Keratinocyte (primary cell): ENCODE measurements around the gene LRRC7. TPM values are rescaled to one million over a fixed set of nuclear protein-coding genes. Genes with fewer than 3 reads are reported as not detected.
A peak's percentile ranks its signal among the peaks of the same experiment; 100 is the strongest.
"Not testable (repeated sequence)": the region's sequence is repeated elsewhere in the genome, so short reads cannot be mapped to it uniquely, and the experiment has no call there.

Experiments
- DNase-seq: peaks from one replicate; pipeline ENCODE4 v3.0.0-alpha.2; 2011; ENCODE audit warnings: low read depth, missing footprints, low spot score
- FAIRE-seq: peaks from 2 replicates; lab custom pipeline; 2011; peaks lifted over from hg19 to GRCh38; lab: Jason Lieb, UNC
- H2AFZ ChIP-seq: 2 replicates; pipeline ENCODE4 v1.6.0; 2012; ENCODE audit warnings: low read length, control low read depth, inconsistent platforms; ENCODE audit not compliant: control insufficient read depth
- H3K27ac ChIP-seq: 2 replicates; pipeline ENCODE4 v1.5.1; 2011; ENCODE audit warnings: low read length; ENCODE audit not compliant: control insufficient read depth, insufficient read depth
- H3K27me3 ChIP-seq: 3 replicates; pipeline ENCODE4 v1.6.0; 2011; ENCODE audit warnings: low read length; ENCODE audit not compliant: control insufficient read depth, insufficient read depth; ENCODE audit errors: extremely low read depth
- H3K36me3 ChIP-seq, 2 experiments: 2 replicates in 1 of 2; 3 replicates in 1 of 2; pipeline ENCODE4 v1.5.1; 2011; ENCODE audit warnings: low read length in 2 of 2, mild to moderate bottlenecking in 1 of 2; ENCODE audit not compliant: control insufficient read depth in 2 of 2, insufficient read depth in 2 of 2; ENCODE audit errors: extremely low read depth in 1 of 2
- H3K4me1 ChIP-seq: 3 replicates; pipeline ENCODE4 v1.5.1; 2011; ENCODE audit warnings: low read length; ENCODE audit not compliant: control insufficient read depth, insufficient read depth; ENCODE audit errors: extremely low read depth
- H3K4me2 ChIP-seq: 3 replicates; pipeline ENCODE4 v1.6.0; 2011; ENCODE audit warnings: low read depth, low read length; ENCODE audit not compliant: control insufficient read depth, insufficient read depth; ENCODE audit errors: extremely low read depth
- H3K4me3 ChIP-seq, 3 experiments: fragments of 200-600 bp in 1 of 3; sonication (generic) in 1 of 3; 2 replicates in 2 of 3; 3 replicates in 1 of 3; pipeline ENCODE4 v1.5.1; 2011 to 2016; ENCODE audit warnings: low read length in 3 of 3, mild to moderate bottlenecking in 3 of 3, control low read depth in 2 of 3, inconsistent platforms in 1 of 3, low read depth in 1 of 3, mixed read lengths in 1 of 3, mixed run types in 1 of 3, moderate library complexity in 1 of 3; ENCODE audit not compliant: control insufficient read depth in 2 of 3, insufficient read depth in 2 of 3; ENCODE audit errors: extremely low read depth in 1 of 3
- H3K79me2 ChIP-seq: 2 replicates; pipeline ENCODE4 v1.6.0; 2012; ENCODE audit warnings: low read length; ENCODE audit not compliant: control insufficient read depth, insufficient read depth
- H3K9ac ChIP-seq: 3 replicates; pipeline ENCODE4 v1.6.0; 2011; ENCODE audit warnings: low read length; ENCODE audit not compliant: control insufficient read depth, insufficient read depth; ENCODE audit errors: extremely low read depth
- H3K9me1 ChIP-seq: 3 replicates; pipeline ENCODE4 v1.6.0; 2011; ENCODE audit warnings: low read length; ENCODE audit not compliant: control insufficient read depth, insufficient read depth; ENCODE audit errors: extremely low read depth
- H3K9me3 ChIP-seq: 2 replicates; pipeline ENCODE4 v1.5.1; 2012; ENCODE audit warnings: low read depth, low read length; ENCODE audit not compliant: control insufficient read depth
- H4K20me1 ChIP-seq: 3 replicates; pipeline ENCODE4 v1.6.0; 2011; ENCODE audit warnings: low read length; ENCODE audit not compliant: control insufficient read depth, insufficient read depth; ENCODE audit errors: extremely low read depth
- EZH2 ChIP-seq: IDR thresholded peaks from one replicate; pipeline ENCODE4 v1.6.1; 2012; ENCODE audit warnings: inconsistent platforms, mild to moderate bottlenecking, low read length, moderate library complexity
- dilution Hi-C: fragments of 300-500 bp; cut with MboI; formaldehyde crosslinking; loops from one replicate; pipeline ENCODE4 v1.7.0; 2020; ENCODE audit warnings: low sequenced_read_pairs; ENCODE audit not compliant: extremely low pct_ligation_motif_present
- polyA plus RNA-seq, 5 experiments: library from polyadenylated mRNA; depleted of rRNA in 3 of 5; stranded (reverse) in 3 of 5; stranded (forward) in 1 of 5; unstranded in 1 of 5; fragments of >200 nt; gene quantifications; 1 replicate in 1 of 5; 2 replicates in 3 of 5; 3 replicates in 1 of 5; pipeline versions ENCODE4 v1.2.1 to v1.2.3, GENCODE V29; 2011 to 2012; ENCODE audit warnings: missing spikeins in 2 of 5, low read depth in 1 of 5, low replicate concordance in 1 of 5
- TF ChIP-seq, protein P1 (sequence below), 3 experiments: IDR thresholded peaks in 1 of 3; conservative IDR thresholded peaks in 1 of 3; optimal IDR thresholded peaks in 1 of 3; 2 replicates in 2 of 3; 3 replicates in 1 of 3; pipeline versions ENCODE3 to v1.5.1; 2011; ENCODE audit warnings: low read length in 3 of 3, mild to moderate bottlenecking in 3 of 3, moderate library complexity in 2 of 3, control low read depth in 1 of 3, inconsistent platforms in 1 of 3; ENCODE audit not compliant: insufficient read depth in 2 of 3; ENCODE audit errors: extremely low read depth in 1 of 3

Gene LRRC7
- polyA plus RNA-seq, 1 donor (not counting 4 experiments of a cell fraction or from before 2014, with no cell fraction given) = 0.28 TPM

DNA sequence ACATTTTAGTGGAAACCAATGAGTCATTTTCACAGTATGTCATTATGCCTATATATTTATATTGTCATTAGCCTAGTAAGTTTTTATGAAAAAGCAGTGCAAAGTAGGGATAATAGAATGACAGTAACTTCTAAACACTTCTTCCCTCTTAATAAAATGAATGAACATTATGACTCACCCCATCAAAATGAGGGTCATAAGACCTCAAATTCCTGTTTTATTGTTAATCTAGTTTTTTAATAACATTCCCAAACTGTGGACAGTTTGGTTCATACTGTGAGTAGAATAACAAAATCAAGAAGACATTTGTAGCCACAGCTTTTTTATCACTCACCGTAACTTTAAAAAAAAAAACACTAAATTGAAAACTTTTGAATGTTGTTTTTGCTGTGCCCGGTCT is 477.1 kb downstream of the LRRC7 start:
- Histone ChIP-seq H3K36me3 (no peaks in the 10 kb centered on the region), H3K79me2 (no peaks in the 10 kb centered on the region), H3K9ac (no peak overlapping the region), H3K9me3 (no peaks in the 10 kb centered on the region), H3K4me1 (peaks cover 17% of the 10 kb centered on the region), H3K4me2 (no peak overlapping the region), H4K20me1 (no peaks in the 10 kb centered on the region), H2AFZ (no peak overlapping the region), H3K27me3 (no peaks in the 10 kb centered on the region), H3K27ac (no peak overlapping the region), H3K9me1 (no peaks in the 10 kb centered on the region), H3K4me3 (no peak overlapping the region)
- no peak for FAIRE-seq
- TF ChIP-seq, protein P1, sequence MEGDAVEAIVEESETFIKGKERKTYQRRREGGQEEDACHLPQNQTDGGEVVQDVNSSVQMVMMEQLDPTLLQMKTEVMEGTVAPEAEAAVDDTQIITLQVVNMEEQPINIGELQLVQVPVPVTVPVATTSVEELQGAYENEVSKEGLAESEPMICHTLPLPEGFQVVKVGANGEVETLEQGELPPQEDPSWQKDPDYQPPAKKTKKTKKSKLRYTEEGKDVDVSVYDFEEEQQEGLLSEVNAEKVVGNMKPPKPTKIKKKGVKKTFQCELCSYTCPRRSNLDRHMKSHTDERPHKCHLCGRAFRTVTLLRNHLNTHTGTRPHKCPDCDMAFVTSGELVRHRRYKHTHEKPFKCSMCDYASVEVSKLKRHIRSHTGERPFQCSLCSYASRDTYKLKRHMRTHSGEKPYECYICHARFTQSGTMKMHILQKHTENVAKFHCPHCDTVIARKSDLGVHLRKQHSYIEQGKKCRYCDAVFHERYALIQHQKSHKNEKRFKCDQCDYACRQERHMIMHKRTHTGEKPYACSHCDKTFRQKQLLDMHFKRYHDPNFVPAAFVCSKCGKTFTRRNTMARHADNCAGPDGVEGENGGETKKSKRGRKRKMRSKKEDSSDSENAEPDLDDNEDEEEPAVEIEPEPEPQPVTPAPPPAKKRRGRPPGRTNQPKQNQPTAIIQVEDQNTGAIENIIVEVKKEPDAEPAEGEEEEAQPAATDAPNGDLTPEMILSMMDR (optimal IDR thresholded peaks at IDR 0.05 in 1 of 3, IDR thresholded peaks at IDR 0.05 in 1 of 3, conservative IDR thresholded peaks at IDR 0.05 in 1 of 3; ENCODE audit: extremely low read depth in 1 of 3, insufficient read depth in 2 of 3, low read length in 3 of 3) = no peak
- no peak for TF ChIP-seq EZH2
- dilution Hi-C loops = no loop called here
- DNase-seq = peak; percentile 13

DNA sequence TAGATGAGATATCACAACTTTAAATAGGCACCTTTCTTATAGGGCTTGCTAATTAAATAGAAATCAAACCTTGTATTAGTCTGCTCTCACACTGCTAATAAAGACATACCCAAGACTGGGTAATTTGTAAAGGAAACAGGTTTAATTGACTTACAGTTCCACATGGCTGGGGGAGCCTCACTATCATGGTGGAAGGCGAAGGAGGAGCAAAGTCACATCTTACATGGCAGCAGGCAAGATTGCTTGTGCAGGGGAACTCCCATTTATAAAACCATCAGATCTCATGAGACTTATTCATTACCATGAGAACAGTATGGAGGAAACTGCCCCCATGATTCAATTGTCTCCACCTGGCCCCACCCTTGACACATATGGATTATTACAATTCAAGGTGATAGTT is 477.9 kb downstream of the LRRC7 start:
- H3K79me2 ChIP-seq, H2AFZ ChIP-seq, dilution Hi-C loops, H3K4me3 ChIP-seq, H4K20me1 ChIP-seq, H3K9me3 ChIP-seq, H3K27me3 ChIP-seq, H3K27ac ChIP-seq, FAIRE-seq, H3K36me3 ChIP-seq, H3K4me2 ChIP-seq, DNase-seq, H3K9ac ChIP-seq, H3K9me1 ChIP-seq: not testable (repeated sequence)
- peaks cover 17% of the 10 kb centered on the region for H3K4me1 ChIP-seq
